Esophagus (tissue), 2 donors: ENCODE results near the gene ABHD16A. TPM values are rescaled to one million over a fixed set of nuclear protein-coding genes. Genes with fewer than 3 reads are reported as not detected.

Source experiments
- H3K27ac ChIP-seq, 2 donors: one replicate each; pipeline ENCODE4 v1.5.1; 2013; ENCODE audit warnings: low read depth in 2 of 2, mild to moderate bottlenecking in 2 of 2, inconsistent platforms in 1 of 2, low read length in 1 of 2, moderate library complexity in 1 of 2
- H3K27me3 ChIP-seq, 2 donors: one replicate each; pipeline ENCODE4 v1.6.1; 2013; ENCODE audit warnings: low read length in 2 of 2, control low read depth in 1 of 2, mild to moderate bottlenecking in 1 of 2; ENCODE audit not compliant: insufficient read depth in 2 of 2, control insufficient read depth in 1 of 2
- H3K36me3 ChIP-seq, 2 donors: one replicate each; pipeline ENCODE4 v1.6.1; 2013; ENCODE audit warnings: low read length in 1 of 2; ENCODE audit not compliant: control insufficient read depth in 2 of 2, insufficient read depth in 2 of 2
- H3K4me1 ChIP-seq, 2 donors: one replicate each; pipeline ENCODE4 v1.6.1; 2013; ENCODE audit warnings: low read length in 1 of 2; ENCODE audit not compliant: control insufficient read depth in 2 of 2, insufficient read depth in 2 of 2
- H3K4me3 ChIP-seq, 2 donors: one replicate each; pipeline ENCODE4 v1.5.1; 2013; ENCODE audit warnings: low read length in 2 of 2, mild to moderate bottlenecking in 2 of 2, low read depth in 1 of 2, moderate library complexity in 1 of 2
- H3K9me3 ChIP-seq, 2 donors: one replicate each; pipeline ENCODE4 v1.6.1; 2013; ENCODE audit warnings: mild to moderate bottlenecking in 2 of 2, low read depth in 1 of 2, low read length in 1 of 2, moderate library complexity in 1 of 2; ENCODE audit not compliant: control insufficient read depth in 2 of 2, insufficient read depth in 1 of 2
- WGBS, 2 donors: extraction: QIAGEN DNeasy Blood & Tissue Kit; methylation state at CpG; one replicate each; pipeline ENCODE4 v1.1.7; 2013; 5-methylcytosine and 5-hydroxymethylcytosine counted together
- polyA plus RNA-seq, 2 donors: library from polyadenylated mRNA; stranded (reverse); fragments of 200-250 nt; gene quantifications; one replicate each; pipeline ENCODE4 v1.2.3, GENCODE V29; 2013
- donor health status: healthy with polysubstance abuse.
- donor health status: Bipolar disorder and iron deficiency.

ABHD16A gene
- polyA plus RNA-seq, 2 donors: 30.0 to 40.1 TPM

GRCh38 chr6:31643818-31644454, 59.2 kb downstream of the ABHD16A start:
- 88 to 91% methylated on average over 15 to 17 of the region's 17 CpGs for whole genome bisulfite sequencing, 2 donors
- H3K4me3 ChIP-seq: no peak overlapping the region
- H3K9me3 ChIP-seq: no peaks in the 10 kb centered on the region
- no peaks in the 10 kb centered on the region for H3K27me3 ChIP-seq
- H3K4me1 ChIP-seq: peaks cover 0 to 2% of the 10 kb centered on the region in 2 donors
- H3K27ac ChIP-seq: no peak overlapping the region
- peaks cover 57 to 72% of the 10 kb centered on the region in 2 donors for H3K36me3 ChIP-seq

DNA sequence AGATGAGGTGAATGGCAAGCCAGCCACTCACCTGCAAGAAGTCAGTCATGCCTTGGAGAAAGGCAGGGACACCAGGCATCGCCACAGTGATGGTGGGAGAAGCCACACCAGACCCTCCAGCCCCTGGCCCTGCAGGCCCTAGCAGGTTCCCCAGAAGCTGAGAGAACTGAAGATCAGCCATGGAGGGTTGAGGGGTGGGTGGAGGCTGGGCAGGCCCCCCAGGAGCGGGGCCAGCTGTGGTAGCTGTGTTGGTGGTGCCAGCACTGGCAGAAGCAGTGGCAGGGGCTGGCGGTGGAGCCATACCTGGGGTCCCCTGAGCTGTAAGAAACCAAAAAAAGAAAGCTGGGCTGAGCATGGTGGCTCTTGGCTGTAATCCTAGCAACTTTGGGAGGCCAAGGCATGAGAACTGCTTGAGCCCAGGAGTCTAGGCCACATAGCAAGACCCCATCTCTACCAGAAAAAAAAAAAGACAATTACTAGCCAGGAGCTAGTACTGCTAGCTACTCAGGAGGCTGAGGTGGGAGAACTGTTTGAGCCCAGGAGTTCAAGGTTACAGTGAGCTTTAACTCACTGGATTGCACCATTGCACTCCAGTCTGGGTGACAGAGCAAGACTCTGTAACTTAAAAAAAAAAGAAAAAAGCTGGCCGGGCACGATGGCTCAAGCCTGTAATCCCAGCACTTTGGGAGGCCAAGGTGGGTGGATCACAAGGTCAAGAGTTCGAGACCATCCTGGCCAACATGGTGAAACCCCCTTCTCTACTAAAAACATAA, 60.1 kb downstream of the ABHD16A start:
- Histone ChIP-seq H3K36me3 (peaks cover 53 to 65% of the 10 kb centered on the region in 2 donors), H3K27ac (no peak overlapping the region), H3K4me3 (no peak overlapping the region), H3K27me3 (no peaks in the 10 kb centered on the region), H3K4me1 (peaks cover 0 to 2% of the 10 kb centered on the region in 2 donors), H3K9me3 (no peaks in the 10 kb centered on the region)
- WGBS, 2 donors: 88 to 91% methylated on average over 6 of the region's 6 CpGs

DNA sequence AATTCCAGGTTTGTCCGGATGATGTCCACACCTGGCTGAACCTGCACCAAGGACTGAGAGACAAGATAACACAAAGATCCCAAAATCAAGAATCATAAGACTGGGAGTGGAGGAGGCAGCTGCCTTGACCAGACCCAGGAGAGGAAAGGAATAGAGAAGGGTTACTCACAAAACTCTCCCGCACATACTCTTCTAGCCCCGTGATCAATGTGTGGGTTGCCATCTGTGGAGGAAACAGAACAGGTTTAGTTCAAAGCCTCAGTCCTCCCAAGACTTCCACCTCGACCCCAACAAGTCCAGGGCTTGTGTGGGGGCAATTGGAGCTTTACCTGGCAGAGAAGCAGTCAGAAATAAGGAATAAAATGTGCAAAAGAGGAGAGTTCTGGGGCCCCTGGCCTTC, 61.8 kb downstream of the ABHD16A start:
- Histone ChIP-seq H3K36me3 (peaks cover 59 to 67% of the 10 kb centered on the region in 2 donors), H3K27ac (no peak overlapping the region), H3K27me3 (no peaks in the 10 kb centered on the region), H3K4me1 (peaks cover 0 to 2% of the 10 kb centered on the region in 2 donors), H3K9me3 (no peaks in the 10 kb centered on the region), H3K4me3 (no peak overlapping the region)
- 85 to 90% methylated on average over 4 of the region's 4 CpGs for WGBS, 2 donors

DNA sequence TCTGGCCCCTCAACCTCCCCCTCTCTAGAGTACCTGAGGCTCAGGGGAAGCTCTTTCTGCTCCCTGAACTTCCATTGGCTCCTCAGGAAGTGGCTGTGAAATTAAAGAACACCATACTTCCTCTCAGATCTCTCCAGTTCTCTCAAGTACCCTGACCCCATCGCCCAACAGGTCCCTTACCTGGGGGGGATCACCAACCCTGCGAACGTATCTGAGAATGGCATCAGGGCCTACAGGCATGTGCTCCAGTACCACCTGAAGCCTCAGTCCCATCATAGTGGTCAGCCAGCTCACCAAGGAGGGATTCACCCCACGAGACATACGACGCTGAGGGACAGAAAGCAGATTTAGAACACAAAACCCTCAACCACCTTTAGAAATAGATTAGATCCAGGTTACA, 62.5 kb downstream of the ABHD16A start:
- Histone ChIP-seq H3K9me3 (no peaks in the 10 kb centered on the region), H3K4me3 (no peak overlapping the region), H3K4me1 (peaks cover 0 to 2% of the 10 kb centered on the region in 2 donors), H3K36me3 (peaks cover 65 to 66% of the 10 kb centered on the region in 2 donors), H3K27ac (no peak overlapping the region), H3K27me3 (no peaks in the 10 kb centered on the region)
- 94 to 95% methylated on average over 6 of the region's 6 CpGs for WGBS, 2 donors

DNA sequence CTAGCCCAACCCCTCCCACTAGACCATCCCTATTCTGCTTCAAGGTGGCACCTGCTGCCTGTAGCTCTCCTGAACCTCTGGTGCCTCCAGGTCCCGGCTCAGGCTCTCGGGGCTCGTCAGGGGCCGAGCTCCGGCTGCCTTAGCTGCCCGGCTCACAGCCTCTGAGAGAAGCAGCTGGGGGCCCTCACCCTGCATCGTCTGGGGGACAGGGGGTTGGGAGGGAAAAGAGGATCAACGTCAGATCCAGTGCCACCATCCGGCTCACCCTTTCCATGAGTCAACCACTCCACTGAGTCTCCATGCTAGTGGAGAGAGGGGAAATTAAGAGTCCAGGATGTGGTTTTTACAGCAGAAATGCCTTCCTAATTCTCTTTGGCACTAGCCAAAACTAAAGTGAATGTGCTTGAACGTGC, 63.7 kb downstream of the ABHD16A start:
- no peaks in the 10 kb centered on the region for H3K27me3 ChIP-seq
- H3K4me3 ChIP-seq: no peak overlapping the region
- peaks cover 65 to 66% of the 10 kb centered on the region in 2 donors for H3K36me3 ChIP-seq
- peak overlapping the region in 1 of 2 donors; percentile 8 for H3K27ac ChIP-seq
- H3K4me1 ChIP-seq: no peaks in the 10 kb centered on the region
- WGBS, 2 donors: 73 to 78% methylated on average over 10 of the region's 10 CpGs
- no peaks in the 10 kb centered on the region for H3K9me3 ChIP-seq

DNA sequence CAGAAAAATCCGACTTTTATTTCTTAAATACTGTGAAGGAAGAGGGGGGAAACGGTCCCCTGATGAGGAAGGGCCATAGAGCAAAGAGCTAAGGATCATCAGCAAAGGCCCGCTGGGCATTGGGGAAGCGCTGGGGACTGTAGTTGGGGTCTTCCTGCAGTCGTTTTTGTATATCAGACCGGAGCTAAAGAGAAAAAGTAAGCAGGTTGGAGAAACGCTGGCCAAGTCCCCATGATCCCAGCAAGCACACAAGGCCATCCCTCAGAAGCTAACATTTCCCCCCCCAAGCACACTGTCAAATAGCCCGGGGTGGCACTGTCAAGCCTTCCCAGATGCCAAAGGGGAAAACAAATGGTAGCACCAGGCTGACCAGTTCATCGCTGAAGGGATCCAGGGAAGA, 64.1 kb downstream of the ABHD16A start:
- WGBS, 2 donors: 76 to 82% methylated on average over 9 of the region's 9 CpGs
- peaks cover 64 to 66% of the 10 kb centered on the region in 2 donors for H3K36me3 ChIP-seq
- no peaks in the 10 kb centered on the region for H3K9me3 ChIP-seq

More for the DNA sequence above, 64.1 kb downstream of the ABHD16A start:
- peak overlapping the region in 1 of 2 donors; percentile 8 for H3K27ac ChIP-seq
- H3K4me3 ChIP-seq: no peak overlapping the region
- H3K4me1 ChIP-seq: no peaks in the 10 kb centered on the region
- H3K27me3 ChIP-seq: no peaks in the 10 kb centered on the region

Other genes starting within 250 kb of the ABHD16A start
- under 1 TPM; 0.29 to 0.77 TPM for gene MICB, start 205.2 kb downstream of the ABHD16A start, polyA plus RNA-seq
- not detected for gene MCCD1, start 174.4 kb downstream of the ABHD16A start, polyA plus RNA-seq
- gene DDX39B, start 161.3 kb downstream of the ABHD16A start, polyA plus RNA-seq: 100 to 1,000 TPM; 181 to 321 TPM
- under 1 TPM; 0.32 to 0.49 TPM for gene ATP6V1G2, start 156.7 kb downstream of the ABHD16A start, polyA plus RNA-seq
- gene NFKBIL1, start 155.7 kb downstream of the ABHD16A start, polyA plus RNA-seq: 10 to 100 TPM; 16.1 to 20.2 TPM
- gene LTA, start 131.0 kb downstream of the ABHD16A start, polyA plus RNA-seq: under 1 TPM; 0.10 to 0.14 TPM
- gene TNF, start 127.8 kb downstream of the ABHD16A start, polyA plus RNA-seq: 1 to 10 TPM in 1 of 2 donors, under 1 TPM in 1; 0.71 to 2.4 TPM
- gene LTB, start 120.9 kb downstream of the ABHD16A start, polyA plus RNA-seq: 1 to 10 TPM; 1.8 to 3.0 TPM
- 1 to 10 TPM; 2.8 to 6.9 TPM for gene LST1, start 117.0 kb downstream of the ABHD16A start, polyA plus RNA-seq
- gene NCR3, start 110.3 kb downstream of the ABHD16A start, polyA plus RNA-seq: under 1 TPM in 1 of 2 donors, not detected in 1; 0.07 TPM
- 10 to 100 TPM in 1 of 2 donors, 1 to 10 TPM in 1; 8.0 to 12.6 TPM for gene AIF1, start 88.1 kb downstream of the ABHD16A start, polyA plus RNA-seq
- gene PRRC2A, start 82.6 kb downstream of the ABHD16A start, polyA plus RNA-seq: 100 to 1,000 TPM in 1 of 2 donors, 10 to 100 TPM in 1; 76.6 to 110 TPM
- 100 to 1,000 TPM; 158 to 259 TPM for gene BAG6, start 50.7 kb downstream of the ABHD16A start, polyA plus RNA-seq
- 1 to 10 TPM; 4.3 to 6.0 TPM for gene APOM, start 47.4 kb downstream of the ABHD16A start, polyA plus RNA-seq
- gene C6orf47, start 42.5 kb downstream of the ABHD16A start, polyA plus RNA-seq: 10 to 100 TPM; 20.6 to 21.1 TPM
- gene GPANK1, start 38.3 kb downstream of the ABHD16A start, polyA plus RNA-seq: 10 to 100 TPM; 10.2 to 10.4 TPM
- 100 to 1,000 TPM; 140 to 187 TPM for gene CSNK2B, start 37.2 kb downstream of the ABHD16A start, polyA plus RNA-seq
- gene LY6G5B, start 33.3 kb downstream of the ABHD16A start, polyA plus RNA-seq: 1 to 10 TPM; 5.3 to 7.4 TPM
- 1 to 10 TPM in 1 of 2 donors, under 1 TPM in 1; 0.76 to 1.1 TPM for gene LY6G5C, start 22.3 kb downstream of the ABHD16A start, polyA plus RNA-seq
- gene LY6G6F, start 3.5 kb upstream of the ABHD16A start, polyA plus RNA-seq: not detected
- 1 to 10 TPM in 1 of 2 donors, under 1 TPM in 1; 0.67 to 1.3 TPM for gene LY6G6D, start 12.0 kb upstream of the ABHD16A start, polyA plus RNA-seq
- gene LY6G6C, start 18.4 kb upstream of the ABHD16A start, polyA plus RNA-seq: 10 to 100 TPM; 17.2 to 21.9 TPM
- gene MPIG6B, start 20.0 kb upstream of the ABHD16A start, polyA plus RNA-seq: under 1 TPM; 0.49 to 0.88 TPM
- gene DDAH2, start 26.0 kb upstream of the ABHD16A start, polyA plus RNA-seq: 10 to 100 TPM; 46.5 to 73.3 TPM
- 100 to 1,000 TPM; 258 to 412 TPM for gene CLIC1, start 33.2 kb upstream of the ABHD16A start, polyA plus RNA-seq
- 10 to 100 TPM in 1 of 2 donors, 1 to 10 TPM in 1; 6.3 to 15.8 TPM for gene MSH5, start 36.7 kb upstream of the ABHD16A start, polyA plus RNA-seq
- gene SAPCD1, start 59.3 kb upstream of the ABHD16A start, polyA plus RNA-seq: 1 to 10 TPM; 2.3 to 7.6 TPM
- 1 to 10 TPM in 1 of 2 donors, under 1 TPM in 1; 0.33 to 1.3 TPM for gene VWA7, start 74.0 kb upstream of the ABHD16A start, polyA plus RNA-seq
- 10 to 100 TPM; 35.7 to 37.3 TPM for gene VARS1, start 92.4 kb upstream of the ABHD16A start, polyA plus RNA-seq
- 10 to 100 TPM; 25.6 to 42.9 TPM for gene LSM2, start 103.6 kb upstream of the ABHD16A start, polyA plus RNA-seq
- under 1 TPM; 0.39 to 0.42 TPM for gene HSPA1L, start 112.0 kb upstream of the ABHD16A start, polyA plus RNA-seq
- gene HSPA1A, start 112.2 kb upstream of the ABHD16A start, polyA plus RNA-seq: 100 to 1,000 TPM; 105 to 125 TPM
- 100 to 1,000 TPM in 1 of 2 donors, 10 to 100 TPM in 1; 26.9 to 103 TPM for gene HSPA1B, start 124.4 kb upstream of the ABHD16A start, polyA plus RNA-seq
- gene NEU1, start 159.5 kb upstream of the ABHD16A start, polyA plus RNA-seq: 10 to 100 TPM; 13.6 to 14.6 TPM
- under 1 TPM; 0.19 to 0.33 TPM for gene SLC44A4, start 175.7 kb upstream of the ABHD16A start, polyA plus RNA-seq
- gene EHMT2, start 194.4 kb upstream of the ABHD16A start, polyA plus RNA-seq: 10 to 100 TPM; 27.2 to 39.6 TPM
- gene ZBTB12, start 198.8 kb upstream of the ABHD16A start, polyA plus RNA-seq: 1 to 10 TPM; 2.4 to 3.6 TPM
- gene C2, start 224.4 kb upstream of the ABHD16A start, polyA plus RNA-seq: 1 to 10 TPM; 1.2 to 1.3 TPM
- 10 to 100 TPM; 15.9 to 19.6 TPM for gene CFB, start 242.8 kb upstream of the ABHD16A start, polyA plus RNA-seq